Measurements from ENCODE around the gene MUC15. TPM values are rescaled to one million over a fixed set of nuclear protein-coding genes. Genes with fewer than 3 reads are reported as not detected.

The MUC15 gene
- total RNA-seq, 1 experiment from 2014 or later: not detected

DNA sequence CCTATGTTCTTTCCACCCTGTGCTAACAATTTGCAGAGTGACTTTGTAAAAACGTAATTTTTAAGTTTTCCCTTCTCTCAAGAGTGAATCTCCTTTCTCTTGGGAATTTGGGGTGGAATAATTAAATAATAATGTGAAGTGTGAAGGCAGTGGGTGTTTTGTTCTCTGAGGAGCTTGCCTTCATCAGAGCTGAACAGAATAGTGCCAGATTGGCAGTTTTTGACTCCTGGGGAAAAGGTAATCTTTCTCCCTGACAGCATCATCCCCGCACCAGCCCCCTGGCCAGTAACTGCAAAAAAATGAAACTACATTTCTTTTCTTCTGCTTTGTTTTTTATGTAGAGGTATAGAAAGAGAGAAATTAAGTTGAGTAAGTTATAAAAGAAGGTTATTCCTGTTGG lies 59.9 kb downstream of the MUC15 start:
- Mint-ChIP-seq H3K27me3 (ENCODE audit: low read depth) (peaks cover 7% of the 10 kb centered on the region; the same call in 1 of the 2 replicates), H3K9me3 (no peaks in the 10 kb centered on the region), H3K27ac (no peak overlapping the region), H3K4me3 (no peak overlapping the region), H3K36me3 (no peaks in the 10 kb centered on the region), H3K4me1 (0 out of 2 replicates have a peak, but pooled peaks cover 3% of the 10 kb centered on the region)
- POLR2A ChIA-PET: no interaction called here
- DNase-seq (ENCODE audit: low spot score) (no peak), ATAC-seq (no peak)
- no peak for TF ChIP-seq ZNF263 (CRISPR knock-in tag; IDR thresholded peaks at IDR 0.05; ENCODE audit: low read depth)
- TF ChIP-seq, protein P1, sequence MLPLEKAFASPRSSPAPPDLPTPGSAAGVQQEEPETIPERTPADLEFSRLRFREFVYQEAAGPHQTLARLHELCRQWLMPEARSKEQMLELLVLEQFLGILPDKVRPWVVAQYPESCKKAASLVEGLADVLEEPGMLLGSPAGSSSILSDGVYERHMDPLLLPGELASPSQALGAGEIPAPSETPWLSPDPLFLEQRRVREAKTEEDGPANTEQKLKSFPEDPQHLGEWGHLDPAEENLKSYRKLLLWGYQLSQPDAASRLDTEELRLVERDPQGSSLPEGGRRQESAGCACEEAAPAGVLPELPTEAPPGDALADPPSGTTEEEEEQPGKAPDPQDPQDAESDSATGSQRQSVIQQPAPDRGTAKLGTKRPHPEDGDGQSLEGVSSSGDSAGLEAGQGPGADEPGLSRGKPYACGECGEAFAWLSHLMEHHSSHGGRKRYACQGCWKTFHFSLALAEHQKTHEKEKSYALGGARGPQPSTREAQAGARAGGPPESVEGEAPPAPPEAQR (CRISPR knock-in tag; IDR thresholded peaks at IDR 0.05): no peak
- TF ChIP-seq FOXK1 (CRISPR knock-in tag; IDR thresholded peaks at IDR 0.05): no peak
- no peak for TF ChIP-seq ZBTB21 (CRISPR knock-in tag; IDR thresholded peaks at IDR 0.05; ENCODE audit: borderline replicate concordance)
- no peak for TF ChIP-seq ZNF232 (CRISPR knock-in tag; IDR thresholded peaks at IDR 0.05)
- TF ChIP-seq SP1 (CRISPR knock-in tag; conservative IDR thresholded peaks at IDR 0.05): no peak
- no peak for TF ChIP-seq IRF2 (CRISPR knock-in tag; IDR thresholded peaks at IDR 0.05; ENCODE audit: borderline replicate concordance, low read depth)
- CTCF ChIA-PET: interaction anchor here (0.7 kb wide), 1 partner anchor 11 kb away, joined by 3 read pairs; no protein-coding TSS in a partner anchor

DNA sequence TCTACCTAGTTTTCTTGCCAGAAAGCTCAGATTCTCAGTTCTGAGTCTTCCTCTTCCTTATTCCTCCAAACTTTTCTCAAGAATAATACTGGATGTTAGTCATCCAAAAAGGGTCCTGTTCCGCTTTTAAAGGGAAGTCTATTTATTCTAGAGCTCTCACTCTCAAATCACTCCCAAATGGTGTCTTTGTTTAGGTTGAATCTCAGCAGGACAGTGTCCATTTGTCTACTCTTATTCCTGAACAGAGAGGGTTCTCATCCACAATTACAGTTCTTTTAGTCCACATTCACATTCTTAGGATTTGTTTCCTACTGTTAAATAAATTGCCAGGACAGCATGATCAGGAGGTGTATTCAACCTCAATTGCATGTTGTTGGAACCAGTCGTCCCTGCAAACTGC lies 61.3 kb downstream of the MUC15 start:
- TF ChIP-seq JAZF1 (CRISPR knock-in tag; IDR thresholded peaks at IDR 0.05) (no peak), CBFB (CRISPR knock-in tag; IDR thresholded peaks at IDR 0.05; ENCODE audit: low read depth) (no peak), NFYB (CRISPR knock-in tag; conservative IDR thresholded peaks at IDR 0.05; ENCODE audit: low read depth) (no peak), PRRX2 (CRISPR knock-in tag; IDR thresholded peaks at IDR 0.05) (no peak)
- TF ChIP-seq, protein P2, sequence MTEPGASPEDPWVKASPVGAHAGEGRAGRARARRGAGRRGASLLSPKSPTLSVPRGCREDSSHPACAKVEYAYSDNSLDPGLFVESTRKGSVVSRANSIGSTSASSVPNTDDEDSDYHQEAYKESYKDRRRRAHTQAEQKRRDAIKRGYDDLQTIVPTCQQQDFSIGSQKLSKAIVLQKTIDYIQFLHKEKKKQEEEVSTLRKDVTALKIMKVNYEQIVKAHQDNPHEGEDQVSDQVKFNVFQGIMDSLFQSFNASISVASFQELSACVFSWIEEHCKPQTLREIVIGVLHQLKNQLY (CRISPR knock-in tag; IDR thresholded peaks at IDR 0.05): no peak
- TF ChIP-seq, protein P3, sequence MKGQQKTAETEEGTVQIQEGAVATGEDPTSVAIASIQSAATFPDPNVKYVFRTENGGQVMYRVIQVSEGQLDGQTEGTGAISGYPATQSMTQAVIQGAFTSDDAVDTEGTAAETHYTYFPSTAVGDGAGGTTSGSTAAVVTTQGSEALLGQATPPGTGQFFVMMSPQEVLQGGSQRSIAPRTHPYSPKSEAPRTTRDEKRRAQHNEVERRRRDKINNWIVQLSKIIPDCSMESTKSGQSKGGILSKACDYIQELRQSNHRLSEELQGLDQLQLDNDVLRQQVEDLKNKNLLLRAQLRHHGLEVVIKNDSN (CRISPR knock-in tag; IDR thresholded peaks at IDR 0.05): no peak
- TF ChIP-seq, protein P4, sequence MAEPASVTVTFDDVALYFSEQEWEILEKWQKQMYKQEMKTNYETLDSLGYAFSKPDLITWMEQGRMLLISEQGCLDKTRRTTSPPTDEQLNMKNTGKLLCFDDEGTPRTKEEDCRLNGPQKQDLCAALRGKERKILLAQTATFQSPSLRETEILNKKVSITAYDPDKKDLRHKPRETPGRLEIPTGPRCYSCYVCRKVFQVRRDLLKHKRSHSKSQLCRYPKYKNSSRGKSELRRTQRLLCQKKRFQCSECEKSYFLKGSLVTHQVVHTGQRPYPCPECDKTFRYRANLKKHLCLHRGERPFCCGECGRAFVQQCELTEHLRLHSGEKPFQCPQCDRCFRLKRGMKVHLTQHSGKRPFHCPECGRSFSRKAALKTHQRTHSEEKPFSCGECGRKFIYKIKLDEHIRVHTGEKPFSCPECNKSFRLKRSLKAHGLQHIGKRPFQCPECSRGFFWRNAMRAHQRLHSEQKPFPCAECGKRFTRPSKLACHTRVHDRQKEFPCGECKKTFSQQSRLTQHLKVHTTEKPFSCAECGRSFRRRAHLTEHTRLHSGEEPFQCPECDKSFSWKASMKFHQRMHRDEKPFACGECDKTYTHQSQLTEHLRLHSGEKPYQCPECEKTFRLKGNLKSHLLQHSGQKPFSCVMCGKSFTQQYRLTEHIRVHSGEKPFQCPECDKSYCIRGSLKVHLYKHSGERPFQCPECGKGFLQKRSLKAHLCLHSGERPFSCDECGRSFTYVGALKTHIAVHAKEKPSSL (CRISPR knock-in tag; conservative IDR thresholded peaks at IDR 0.05): no peak
- TF ChIP-seq, protein P5, sequence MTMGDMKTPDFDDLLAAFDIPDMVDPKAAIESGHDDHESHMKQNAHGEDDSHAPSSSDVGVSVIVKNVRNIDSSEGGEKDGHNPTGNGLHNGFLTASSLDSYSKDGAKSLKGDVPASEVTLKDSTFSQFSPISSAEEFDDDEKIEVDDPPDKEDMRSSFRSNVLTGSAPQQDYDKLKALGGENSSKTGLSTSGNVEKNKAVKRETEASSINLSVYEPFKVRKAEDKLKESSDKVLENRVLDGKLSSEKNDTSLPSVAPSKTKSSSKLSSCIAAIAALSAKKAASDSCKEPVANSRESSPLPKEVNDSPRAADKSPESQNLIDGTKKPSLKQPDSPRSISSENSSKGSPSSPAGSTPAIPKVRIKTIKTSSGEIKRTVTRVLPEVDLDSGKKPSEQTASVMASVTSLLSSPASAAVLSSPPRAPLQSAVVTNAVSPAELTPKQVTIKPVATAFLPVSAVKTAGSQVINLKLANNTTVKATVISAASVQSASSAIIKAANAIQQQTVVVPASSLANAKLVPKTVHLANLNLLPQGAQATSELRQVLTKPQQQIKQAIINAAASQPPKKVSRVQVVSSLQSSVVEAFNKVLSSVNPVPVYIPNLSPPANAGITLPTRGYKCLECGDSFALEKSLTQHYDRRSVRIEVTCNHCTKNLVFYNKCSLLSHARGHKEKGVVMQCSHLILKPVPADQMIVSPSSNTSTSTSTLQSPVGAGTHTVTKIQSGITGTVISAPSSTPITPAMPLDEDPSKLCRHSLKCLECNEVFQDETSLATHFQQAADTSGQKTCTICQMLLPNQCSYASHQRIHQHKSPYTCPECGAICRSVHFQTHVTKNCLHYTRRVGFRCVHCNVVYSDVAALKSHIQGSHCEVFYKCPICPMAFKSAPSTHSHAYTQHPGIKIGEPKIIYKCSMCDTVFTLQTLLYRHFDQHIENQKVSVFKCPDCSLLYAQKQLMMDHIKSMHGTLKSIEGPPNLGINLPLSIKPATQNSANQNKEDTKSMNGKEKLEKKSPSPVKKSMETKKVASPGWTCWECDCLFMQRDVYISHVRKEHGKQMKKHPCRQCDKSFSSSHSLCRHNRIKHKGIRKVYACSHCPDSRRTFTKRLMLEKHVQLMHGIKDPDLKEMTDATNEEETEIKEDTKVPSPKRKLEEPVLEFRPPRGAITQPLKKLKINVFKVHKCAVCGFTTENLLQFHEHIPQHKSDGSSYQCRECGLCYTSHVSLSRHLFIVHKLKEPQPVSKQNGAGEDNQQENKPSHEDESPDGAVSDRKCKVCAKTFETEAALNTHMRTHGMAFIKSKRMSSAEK (CRISPR knock-in tag; IDR thresholded peaks at IDR 0.05; ENCODE audit: borderline replicate concordance): no peak
- TF ChIP-seq, protein P1 (CRISPR knock-in tag; IDR thresholded peaks at IDR 0.05): no peak
- TF ChIP-seq, protein P6, sequence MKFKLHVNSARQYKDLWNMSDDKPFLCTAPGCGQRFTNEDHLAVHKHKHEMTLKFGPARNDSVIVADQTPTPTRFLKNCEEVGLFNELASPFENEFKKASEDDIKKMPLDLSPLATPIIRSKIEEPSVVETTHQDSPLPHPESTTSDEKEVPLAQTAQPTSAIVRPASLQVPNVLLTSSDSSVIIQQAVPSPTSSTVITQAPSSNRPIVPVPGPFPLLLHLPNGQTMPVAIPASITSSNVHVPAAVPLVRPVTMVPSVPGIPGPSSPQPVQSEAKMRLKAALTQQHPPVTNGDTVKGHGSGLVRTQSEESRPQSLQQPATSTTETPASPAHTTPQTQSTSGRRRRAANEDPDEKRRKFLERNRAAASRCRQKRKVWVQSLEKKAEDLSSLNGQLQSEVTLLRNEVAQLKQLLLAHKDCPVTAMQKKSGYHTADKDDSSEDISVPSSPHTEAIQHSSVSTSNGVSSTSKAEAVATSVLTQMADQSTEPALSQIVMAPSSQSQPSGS (CRISPR knock-in tag; IDR thresholded peaks at IDR 0.05; ENCODE audit: borderline replicate concordance, low read depth): no peak
- ChIA-PET POLR2A (no interaction called here), CTCF (interaction anchor here (1.5 kb wide), 1 partner anchor 12 kb away, joined by 4 read pairs; no protein-coding TSS in a partner anchor)
- Mint-ChIP-seq H3K27ac (no peak overlapping the region), H3K4me3 (no peak overlapping the region), H3K4me1 (0 out of 2 replicates have a peak, but pooled peaks cover 3% of the 10 kb centered on the region), H3K36me3 (no peaks in the 10 kb centered on the region), H3K9me3 (no peaks in the 10 kb centered on the region), H3K27me3 (ENCODE audit: low read depth) (0 out of 2 replicates have a peak, but pooled peaks cover 4% of the 10 kb centered on the region)
- ATAC-seq (no peak), DNase-seq (ENCODE audit: low spot score) (no peak)
